MM.1S (cell line): ENCODE measurements around the gene TCAIM.

Source experiments
- CTCF ChIP-seq: fragments of 300-600 bp; sonication (generic); IDR thresholded peaks from 2 replicates; pipeline ENCODE4 v1.5.1; 2016; ENCODE audit warnings: antibody characterized with exemption, low read length, mixed read lengths
- EZH2 ChIP-seq: fragments of 300-600 bp; sonication (generic); optimal IDR thresholded peaks from 2 replicates; pipeline ENCODE3; 2017; ENCODE audit warnings: low read depth, mild to moderate bottlenecking, antibody characterized with exemption, low read length, mixed read lengths
- EZH2phosphoT487 ChIP-seq: fragments of 300-600 bp; sonication (generic); IDR thresholded peaks from 2 replicates; pipeline ENCODE4 v1.6.1; 2018; ENCODE audit warnings: antibody characterized with exemption, low read length

- no peak for TF ChIP-seq CTCF
- TF ChIP-seq EZH2phosphoT487 = no peak
- no peak for TF ChIP-seq EZH2
Observed at GRCh38 chr3:44301746-44302145, 36.8 kb upstream of the TCAIM start.
